CD14-positive monocyte (primary cell): Measurements from ENCODE around the gene SMARCC1. TPM values are rescaled to one million over a fixed set of nuclear protein-coding genes. Genes with fewer than 3 reads are reported as not detected.

ENCODE experiments used
- DNase-seq, 3 donors: peaks; one replicate each; pipeline ENCODE4 v3.0.0-alpha.2; 2011 to 2022
- H2AFZ ChIP-seq: 2 replicates; pipeline ENCODE4 v1.6.0; 2012; ENCODE audit warnings: mild to moderate bottlenecking, low read depth, low read length, inconsistent platforms; ENCODE audit not compliant: insufficient read depth, poor library complexity, severe bottlenecking
- H3K27ac ChIP-seq, 2 donors: 1 replicate in 1 of 2; 2 replicates in 1 of 2; pipeline ENCODE4 v1.5.1; 2012 to 2013; ENCODE audit warnings: low read length in 2 of 2, control low read depth in 1 of 2, inconsistent platforms in 1 of 2, low read depth in 1 of 2, mild to moderate bottlenecking in 1 of 2
- H3K27me3 ChIP-seq, 2 donors: one replicate each; pipeline versions ENCODE4 v1.6.0 to v1.6.1; 2011 to 2013; ENCODE audit warnings: low read length in 2 of 2; ENCODE audit not compliant: control insufficient read depth in 2 of 2, insufficient read depth in 2 of 2
- H3K36me3 ChIP-seq, 2 donors: replicated peaks in 1 of 2; 1 replicate in 1 of 2; 2 replicates in 1 of 2; pipeline versions ENCODE4 v1.5.1 to v1.6.1; 2012 to 2013; ENCODE audit warnings: low read length in 2 of 2, control low read depth in 1 of 2, inconsistent platforms in 1 of 2, mild to moderate bottlenecking in 1 of 2; ENCODE audit not compliant: insufficient read depth in 2 of 2, control insufficient read depth in 1 of 2
- H3K4me1 ChIP-seq, 2 donors: 1 replicate in 1 of 2; 2 replicates in 1 of 2; pipeline versions ENCODE4 v1.5.1 to v1.6.1; 2012 to 2013; ENCODE audit warnings: low read length in 2 of 2, control low read depth in 1 of 2, inconsistent platforms in 1 of 2, mild to moderate bottlenecking in 1 of 2, moderate library complexity in 1 of 2; ENCODE audit not compliant: insufficient read depth in 2 of 2, control insufficient read depth in 1 of 2
- H3K4me2 ChIP-seq: replicated peaks from 2 replicates; pipeline ENCODE3; 2012; ENCODE audit warnings: low read length, moderate library complexity, mild to moderate bottlenecking; ENCODE audit not compliant: poor library complexity, severe bottlenecking; ENCODE audit errors: extremely low read depth
- H3K4me3 ChIP-seq, 3 experiments: fragments of 200-600 bp in 1 of 3; sonication (generic) in 1 of 3; replicated peaks in 1 of 3; 1 replicate in 2 of 3; 2 replicates in 1 of 3; pipeline ENCODE4 v1.5.1; 2011 to 2013; ENCODE audit warnings: low read length in 3 of 3, mild to moderate bottlenecking in 3 of 3, control low read depth in 2 of 3, low read depth in 2 of 3, inconsistent platforms in 1 of 3, moderate library complexity in 1 of 3
- H3K79me2 ChIP-seq: 2 replicates; pipeline ENCODE4 v1.6.0; 2012; ENCODE audit warnings: mild to moderate bottlenecking, control low read depth, inconsistent platforms, low read length, moderate library complexity; ENCODE audit not compliant: insufficient read depth
- H3K9ac ChIP-seq: 2 replicates; pipeline ENCODE4 v1.6.0; 2017; ENCODE audit warnings: low read length, mild to moderate bottlenecking; ENCODE audit not compliant: insufficient read depth, poor library complexity, severe bottlenecking
- H3K9me3 ChIP-seq, 2 donors: replicated peaks in 1 of 2; 1 replicate in 1 of 2; 2 replicates in 1 of 2; pipeline versions ENCODE4 v1.5.1 to v1.6.1; 2012 to 2013; ENCODE audit warnings: low read length in 2 of 2, control low read depth in 1 of 2; ENCODE audit not compliant: control insufficient read depth in 1 of 2, insufficient read depth in 1 of 2
- H4K20me1 ChIP-seq: 2 replicates; pipeline ENCODE4 v1.6.0; 2012; ENCODE audit warnings: mild to moderate bottlenecking, low read length, control low read depth, moderate library complexity; ENCODE audit not compliant: insufficient read depth
- H3K27ac Mint-ChIP-seq, 7 donors: one replicate each; pipeline ENCODE4 v1.8.0; 2020; ENCODE audit warnings: mild to moderate bottlenecking in 7 of 7, mixed read lengths in 7 of 7, moderate library complexity in 6 of 7, inconsistent platforms in 2 of 7
- H3K27me3 Mint-ChIP-seq, 3 donors: one replicate each; pipeline ENCODE4 v1.8.0; 2021 to 2022; ENCODE audit warnings: low read depth in 3 of 3, mild to moderate bottlenecking in 3 of 3, mixed read lengths in 3 of 3, moderate library complexity in 3 of 3, inconsistent platforms in 1 of 3
- H3K36me3 Mint-ChIP-seq, 2 donors: one replicate each; pipeline ENCODE4 v1.8.0; 2020; ENCODE audit warnings: mixed read lengths in 2 of 2, inconsistent platforms in 1 of 2, mild to moderate bottlenecking in 1 of 2
- H3K4me1 Mint-ChIP-seq: one replicate; pipeline ENCODE4 v1.8.0; 2020; ENCODE audit warnings: mild to moderate bottlenecking, mixed read lengths
- H3K4me3 Mint-ChIP-seq, 2 donors: one replicate each; pipeline ENCODE4 v1.8.0; 2020; ENCODE audit warnings: mild to moderate bottlenecking in 2 of 2, mixed read lengths in 2 of 2, moderate library complexity in 1 of 2
- H3K9me3 Mint-ChIP-seq, 7 donors: one replicate each; pipeline ENCODE4 v1.8.0; 2020 to 2022; ENCODE audit warnings: mixed read lengths in 7 of 7, mild to moderate bottlenecking in 6 of 7, moderate library complexity in 6 of 7, inconsistent platforms in 2 of 7
- CTCF ChIP-seq: fragments of 200-600 bp; IDR thresholded peaks from one replicate; pipeline ENCODE4 v1.8.0; 2022; ENCODE audit warnings: antibody characterized with exemption, mild to moderate bottlenecking
- WGBS: methylation state at CpG from one replicate; pipeline ENCODE4 v1.1.5; 2013; ENCODE audit warnings: missing lambda C conversion rate; ENCODE audit not compliant: insufficient coverage; 5-methylcytosine and 5-hydroxymethylcytosine counted together
- intact Hi-C, 2 donors: fragments of 100-400 bp; cut with micrococcal nuclease; formaldehyde crosslinking; loops; one replicate each; pipeline versions ENCODE4 v1.15.0 to v1.15.1; 2023
- polyA plus RNA-seq, 3 donors: library from polyadenylated mRNA; depleted of rRNA in 1 of 3; unstranded in 2 of 3; stranded (reverse) in 1 of 3; fragments of 300-500 nt in 2 of 3; fragments of >200 nt in 1 of 3; fragmentation: Illumina TruSeq in 2 of 3; gene quantifications; 1 replicate in 2 of 3; 2 replicates in 1 of 3; pipeline ENCODE4 v1.2.3, GENCODE V29; 2012 to 2021

Gene SMARCC1
- polyA plus RNA-seq, 3 donors, result 8.8 to 33.5 (median 20.5) TPM

- no peaks in the 10 kb centered on the region for H3K4me1 ChIP-seq
- Mint-ChIP-seq H3K27me3 (peaks cover 3 to 9% (median 4%) of the 10 kb centered on the region in 3 donors), H3K36me3 (no peaks in the 10 kb centered on the region), H3K9me3 (peaks cover 0 to 1% (median 0%) of the 10 kb centered on the region in 7 donors), H3K27ac (no peak overlapping the region), H3K4me1 (peaks cover 2% of the 10 kb centered on the region), H3K4me3 (no peak overlapping the region)
- no peaks in the 10 kb centered on the region for H3K9me3 ChIP-seq
- peaks cover 0 to 3% of the 10 kb centered on the region in 2 donors for H3K27me3 ChIP-seq
- H2AFZ ChIP-seq, result no peak overlapping the region
- H3K9ac ChIP-seq, result no peak overlapping the region
- H3K79me2 ChIP-seq, result no peaks in the 10 kb centered on the region
- no peak overlapping the region for H3K4me2 ChIP-seq
- no peak overlapping the region for H3K27ac ChIP-seq
- no peak for DNase-seq
- intact Hi-C loops, result no loop called here
- WGBS, result 98% methylated on average over 7 of the region's 7 CpGs
- no peak for TF ChIP-seq CTCF
- H4K20me1 ChIP-seq, result no peaks in the 10 kb centered on the region
- H3K36me3 ChIP-seq, result no peaks in the 10 kb centered on the region
- no peak overlapping the region for H3K4me3 ChIP-seq
Measured at GRCh38 chr3:47553407-47553806, 228.3 kb downstream of the SMARCC1 start.

DNA sequence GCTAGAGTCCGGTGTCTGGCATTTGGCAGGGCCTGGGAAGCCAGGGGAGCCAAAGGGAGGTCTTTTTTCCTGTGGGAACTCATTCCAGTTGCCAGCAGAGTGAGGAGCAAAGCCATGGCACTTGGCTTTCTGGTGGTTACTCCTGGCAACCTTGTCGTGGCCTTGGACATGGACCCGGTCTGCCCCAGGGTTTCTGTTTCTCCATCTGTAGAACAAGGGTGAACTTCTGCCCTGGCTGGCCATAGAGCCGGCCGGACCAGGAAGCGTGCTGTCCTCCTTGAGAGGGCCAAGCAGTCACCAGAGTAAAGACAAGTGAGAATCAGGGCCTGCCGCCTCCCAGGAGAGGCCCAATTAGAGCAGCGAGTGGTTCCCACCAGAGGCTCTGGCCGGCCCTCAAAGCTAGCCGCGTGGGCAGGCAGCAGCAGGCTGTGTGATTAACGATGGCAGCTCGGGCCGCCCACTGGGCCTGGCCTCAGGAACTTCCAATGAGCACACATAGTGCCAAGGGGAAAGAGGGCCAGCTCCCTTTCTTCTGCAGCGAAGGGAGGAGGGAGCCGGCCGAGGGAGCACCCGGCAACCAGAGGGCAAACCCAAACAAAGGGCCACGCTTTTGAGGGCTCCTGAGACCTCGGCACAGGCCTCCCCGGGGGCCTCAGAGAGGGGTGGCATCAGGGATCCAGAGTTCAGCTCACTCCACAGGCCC, 239.1 kb downstream of the SMARCC1 start:
- DNase-seq, result no peak
- H3K36me3 Mint-ChIP-seq, result no peaks in the 10 kb centered on the region
- Histone ChIP-seq H4K20me1 (no peaks in the 10 kb centered on the region), H3K27me3 (no peaks in the 10 kb centered on the region), H2AFZ (no peak overlapping the region), H3K4me2 (no peak overlapping the region), H3K9ac (no peak overlapping the region), H3K4me1 (no peaks in the 10 kb centered on the region), H3K4me3 (no peak overlapping the region), H3K36me3 (no peaks in the 10 kb centered on the region), H3K27ac (no peak overlapping the region), H3K79me2 (no peaks in the 10 kb centered on the region), H3K9me3 (no peaks in the 10 kb centered on the region)
- peaks cover 0 to 7% (median 4%) of the 10 kb centered on the region in 3 donors for H3K27me3 Mint-ChIP-seq
- WGBS, result 91% methylated on average over 21 of the region's 21 CpGs
- H3K27ac Mint-ChIP-seq, result no peak overlapping the region
- TF ChIP-seq CTCF, result no peak
- H3K4me3 Mint-ChIP-seq, result no peak overlapping the region
- H3K4me1 Mint-ChIP-seq, result no peaks in the 10 kb centered on the region
- H3K9me3 Mint-ChIP-seq, result peaks cover 0 to 3% (median 0%) of the 10 kb centered on the region in 7 donors
- intact Hi-C loops, result no loop called here
